HG03460 (cell line): Measurements from ENCODE around the gene TTR.

Experiments used
- ATAC-seq: cut with Tn5 transposase; IDR thresholded peaks from one replicate; pipeline ENCODE4 v1.9.1; 2021; ENCODE audit not compliant: unreplicated experiment

TTR gene

DNA sequence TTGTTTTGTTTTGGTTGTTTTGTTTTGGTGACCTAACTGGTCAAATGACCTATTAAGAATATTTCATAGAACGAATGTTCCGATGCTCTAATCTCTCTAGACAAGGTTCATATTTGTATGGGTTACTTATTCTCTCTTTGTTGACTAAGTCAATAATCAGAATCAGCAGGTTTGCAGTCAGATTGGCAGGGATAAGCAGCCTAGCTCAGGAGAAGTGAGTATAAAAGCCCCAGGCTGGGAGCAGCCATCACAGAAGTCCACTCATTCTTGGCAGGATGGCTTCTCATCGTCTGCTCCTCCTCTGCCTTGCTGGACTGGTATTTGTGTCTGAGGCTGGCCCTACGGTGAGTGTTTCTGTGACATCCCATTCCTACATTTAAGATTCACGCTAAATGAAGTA is at the start of gene TTR:
TTR (plus strand) TSS at position 250 of the 400 bp plus-strand sequence; CDS start at position 276, 26 bp downstream.
- ATAC-seq = no peak

DNA sequence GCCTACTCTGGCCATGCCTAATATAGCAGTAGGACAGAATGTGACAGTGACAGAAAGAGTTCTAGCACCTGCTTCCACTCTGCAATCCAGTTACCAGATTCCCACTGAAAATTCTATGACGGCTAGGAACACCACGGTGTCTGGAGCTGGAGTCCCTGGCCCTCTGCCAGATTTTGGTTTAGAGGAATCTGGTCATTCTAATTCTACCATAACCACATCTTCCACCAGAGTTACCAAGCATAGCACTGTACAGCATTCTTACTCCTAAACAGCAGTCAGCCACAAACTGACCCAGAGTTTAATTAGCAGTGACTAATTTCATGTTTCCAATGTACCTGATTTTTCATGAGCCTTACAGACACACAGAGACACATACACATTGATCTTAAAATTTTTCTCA is 45.2 kb upstream of the TTR start:
- ATAC-seq = no peak

DNA sequence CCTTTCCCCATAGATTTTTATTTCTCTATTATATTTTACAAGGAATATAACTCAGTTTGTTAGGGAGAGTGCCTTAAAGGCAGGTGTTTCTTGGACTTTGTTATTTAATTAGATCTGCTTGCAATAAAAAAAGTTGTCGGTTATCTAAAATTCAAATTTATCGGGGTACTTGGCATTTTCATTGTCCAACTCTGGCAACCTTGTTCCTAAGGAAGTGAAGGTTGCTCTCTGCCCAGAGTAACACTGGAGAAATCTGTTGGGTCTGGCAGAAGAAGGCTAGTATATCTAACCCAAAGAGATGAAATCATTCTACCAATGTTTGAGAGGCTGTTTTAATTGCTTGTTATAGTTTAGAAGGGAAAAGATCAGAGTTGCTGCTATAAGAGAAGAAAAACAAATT is 42.8 kb upstream of the TTR start:
- ATAC-seq = no peak

GRCh38 chr18:31549416-31549815 is 42.3 kb upstream of the TTR start:
- no peak for ATAC-seq

GRCh38 chr18:31551883-31552282 is 39.8 kb upstream of the TTR start:
- no peak for ATAC-seq

GRCh38 chr18:31553800-31554199 is 37.9 kb upstream of the TTR start:
- no peak for ATAC-seq

GRCh38 chr18:31554776-31555175 is 36.9 kb upstream of the TTR start:
- no peak for ATAC-seq

GRCh38 chr18:31555971-31556747 is 35.5 kb upstream of the TTR start:
- peak; percentile 70 for ATAC-seq

DNA sequence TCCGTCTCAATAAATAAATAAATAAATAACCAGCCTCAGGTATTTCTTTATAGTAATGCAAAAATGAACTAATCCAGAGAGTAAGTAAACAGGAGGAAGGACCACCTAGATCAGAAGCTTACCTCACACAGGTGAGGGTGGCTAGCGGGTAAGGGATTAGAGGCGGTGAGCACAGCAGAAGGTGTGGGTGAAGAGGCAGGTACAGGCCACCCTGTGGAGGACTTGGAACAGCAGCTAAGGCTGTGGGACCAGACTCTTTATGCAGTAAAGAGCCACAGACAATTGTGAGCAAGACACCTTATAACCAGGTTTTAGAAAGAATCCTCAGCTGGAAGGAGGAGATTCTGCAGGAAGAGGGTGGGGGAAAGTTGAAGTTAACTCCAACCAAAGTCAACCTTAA is 34.2 kb upstream of the TTR start:
- no peak for ATAC-seq

DNA sequence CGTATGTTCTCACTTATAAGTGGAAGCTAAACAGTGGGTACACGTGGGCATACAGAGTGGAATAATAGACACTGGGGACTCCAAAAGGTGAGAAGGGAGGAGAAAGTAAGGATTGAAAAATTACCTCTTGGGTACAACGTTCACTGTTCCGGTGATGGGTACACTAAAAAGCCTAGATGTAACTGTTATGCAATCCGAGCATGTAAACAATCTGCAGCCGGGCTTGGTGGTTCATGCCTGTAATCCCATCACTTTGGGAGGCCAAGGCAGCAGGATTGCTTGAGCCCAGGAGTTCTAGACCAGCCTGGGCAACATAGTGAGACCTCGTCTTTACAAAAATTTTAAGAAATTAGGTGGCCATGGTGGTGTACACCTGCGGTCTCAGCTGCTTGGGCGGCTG is 33.1 kb upstream of the TTR start:
- ATAC-seq = no peak

- no peak for ATAC-seq
These were observed 29.0 kb upstream of the TTR start for GRCh38 chr18:31562726-31563125.

- no peak for ATAC-seq
These were observed 27.9 kb upstream of the TTR start for GRCh38 chr18:31563778-31564177.

- no peak for ATAC-seq
These were observed 26.3 kb upstream of the TTR start for GRCh38 chr18:31565345-31565744.

DNA sequence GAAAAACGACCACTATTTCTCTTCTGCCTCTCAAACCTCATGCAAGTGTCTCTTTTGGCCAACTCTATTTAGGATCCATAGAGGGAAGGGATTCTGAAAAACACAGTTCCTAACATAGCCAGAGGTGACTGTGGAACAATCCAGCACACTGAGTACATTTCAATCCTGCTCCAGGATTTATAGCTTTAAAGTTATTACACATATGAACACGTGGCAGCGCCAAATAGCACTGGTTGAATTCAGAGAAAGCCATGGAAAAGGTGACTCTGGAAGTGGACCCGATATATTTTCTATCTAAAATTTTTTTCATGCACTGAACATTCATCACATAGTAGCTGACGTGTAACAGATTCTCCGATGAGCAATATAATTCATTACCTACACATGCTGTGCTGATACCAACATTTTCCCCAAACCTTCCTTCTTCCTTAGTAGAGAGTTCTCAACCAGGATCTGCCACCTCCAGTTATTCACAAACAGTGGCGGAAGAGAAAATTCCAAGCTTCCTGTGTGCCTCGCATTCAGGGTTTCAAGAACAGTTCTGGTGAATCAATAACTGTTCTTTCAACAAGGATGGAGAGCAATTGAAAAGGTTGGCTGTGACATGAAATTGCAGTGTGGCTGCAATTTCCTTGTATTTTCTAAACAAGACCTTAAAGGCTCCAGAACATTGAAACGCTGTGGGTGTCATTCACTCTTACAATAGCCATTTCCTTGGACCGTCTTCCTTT is 25.7 kb upstream of the TTR start:
- no peak for ATAC-seq

DNA sequence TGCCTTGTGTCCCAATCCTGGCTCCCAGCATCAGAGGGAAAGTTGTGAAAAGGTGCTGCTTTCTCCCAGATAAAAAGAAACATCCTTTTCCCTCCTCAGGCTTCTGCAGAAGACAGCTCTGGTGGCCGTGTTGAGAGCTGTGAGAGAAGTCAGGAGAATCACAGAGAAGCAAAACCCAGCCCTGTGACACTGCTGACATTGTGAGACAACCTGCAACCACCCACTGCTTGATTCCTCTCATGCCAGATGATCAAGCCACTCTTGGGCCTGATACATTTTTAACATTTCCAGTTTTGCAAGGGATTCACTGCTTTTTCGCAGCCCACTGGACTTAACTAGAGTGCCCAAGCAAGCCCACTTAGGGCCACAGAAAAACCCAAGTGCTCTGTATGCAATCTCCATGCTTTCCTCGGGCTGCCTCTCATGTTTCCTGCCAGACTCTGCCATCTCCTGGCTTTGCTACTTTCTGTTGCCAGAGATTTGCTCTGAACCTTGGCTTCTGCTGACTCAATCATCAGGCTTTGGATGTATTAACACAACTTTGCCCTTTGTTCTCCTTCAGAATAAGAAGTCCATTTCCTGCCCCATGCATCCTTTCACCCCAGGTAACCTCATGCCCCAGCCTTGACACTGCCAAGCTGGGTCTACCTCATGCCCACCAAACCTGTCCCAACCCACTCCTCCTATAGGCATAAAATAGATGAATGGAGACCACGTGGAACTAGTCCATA is 24.9 kb upstream of the TTR start:
- no peak for ATAC-seq

GRCh38 chr18:31572368-31572767 is 19.3 kb upstream of the TTR start:
- no peak for ATAC-seq

DNA sequence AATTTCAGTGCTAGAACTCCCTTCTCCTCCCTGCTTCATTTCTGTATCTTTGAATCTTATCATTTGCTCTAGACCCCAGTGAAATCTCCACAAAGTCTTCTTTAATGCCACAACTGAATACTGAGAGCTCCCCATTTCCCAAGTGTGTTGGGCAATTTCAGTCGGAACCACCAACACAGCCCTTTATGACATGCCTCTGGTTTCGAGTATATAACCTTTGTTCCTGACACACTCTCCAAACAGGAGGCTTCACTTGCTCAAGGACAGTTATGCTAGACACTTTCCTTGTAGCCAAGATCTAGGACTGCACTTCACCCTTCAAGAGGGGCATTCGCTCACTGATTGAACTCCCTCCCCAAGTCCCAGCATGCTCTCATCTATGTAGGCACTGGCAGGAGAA is 18.6 kb upstream of the TTR start:
- ATAC-seq = no peak

DNA sequence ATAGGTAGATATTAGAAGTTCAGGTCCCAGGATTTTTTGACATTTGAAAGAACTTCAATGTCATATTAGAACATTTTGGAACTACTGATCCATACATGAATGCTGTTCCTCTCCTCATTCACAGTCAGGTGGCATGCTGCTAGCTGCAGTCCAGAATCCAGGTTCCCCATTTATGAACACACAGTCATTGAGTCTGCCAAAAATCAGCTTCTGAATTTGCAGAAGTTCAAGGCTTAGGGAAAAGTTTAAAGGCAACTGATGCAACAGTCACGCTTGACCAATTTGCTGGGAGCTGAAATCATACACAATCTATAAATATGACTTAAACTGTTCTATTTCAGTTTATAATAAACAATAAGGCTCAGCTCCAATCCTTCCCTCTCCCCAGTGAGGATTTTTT is 17.3 kb upstream of the TTR start:
- ATAC-seq = no peak

- no peak for ATAC-seq
These were observed 16.0 kb upstream of the TTR start for GRCh38 chr18:31575515-31576257.

- ATAC-seq = peak; percentile 67
These were observed 15.0 kb upstream of the TTR start for GRCh38 chr18:31576670-31577069.

DNA sequence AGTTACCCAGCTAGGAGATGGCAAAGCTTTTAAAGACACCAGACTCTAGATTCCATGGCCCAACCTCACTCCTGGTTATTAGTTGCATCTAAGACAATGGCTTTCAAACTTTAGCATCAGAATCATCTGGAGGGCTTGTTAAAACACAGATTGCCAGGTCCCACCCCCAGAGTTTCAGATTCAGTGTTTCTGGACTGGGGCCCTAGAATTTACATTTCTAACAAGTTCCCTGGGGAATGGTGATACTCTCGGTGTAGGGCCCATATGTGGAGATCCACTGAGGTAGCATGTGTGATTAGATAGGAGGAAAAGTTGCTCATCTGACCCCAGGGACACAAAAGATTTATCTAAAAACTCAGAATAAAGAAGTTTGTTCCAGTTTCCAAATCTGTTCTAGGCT is 14.5 kb upstream of the TTR start:
- peak; percentile 34 for ATAC-seq
